ENCODE results near the gene SPEG.

DNA sequence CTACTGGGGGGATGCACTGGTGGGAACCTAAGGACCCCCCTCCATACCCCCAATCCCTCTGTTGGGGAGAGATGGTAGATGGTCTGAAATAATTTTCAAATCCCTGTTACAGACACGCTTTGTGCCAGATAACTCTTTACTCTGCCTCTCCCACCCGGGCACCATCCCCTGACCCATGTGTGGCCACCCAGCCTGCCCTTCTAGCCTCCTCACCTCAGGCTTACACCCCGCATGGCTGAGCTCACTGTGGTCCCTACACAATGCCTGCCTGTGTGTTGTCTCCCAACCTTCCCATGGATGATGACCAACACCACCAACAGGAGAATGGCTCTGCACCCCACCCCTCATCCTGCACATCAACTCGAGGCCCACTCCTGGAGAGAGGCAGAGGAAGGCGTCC is 15.0 kb downstream of the SPEG start:
- TF ChIP-seq, protein P1, sequence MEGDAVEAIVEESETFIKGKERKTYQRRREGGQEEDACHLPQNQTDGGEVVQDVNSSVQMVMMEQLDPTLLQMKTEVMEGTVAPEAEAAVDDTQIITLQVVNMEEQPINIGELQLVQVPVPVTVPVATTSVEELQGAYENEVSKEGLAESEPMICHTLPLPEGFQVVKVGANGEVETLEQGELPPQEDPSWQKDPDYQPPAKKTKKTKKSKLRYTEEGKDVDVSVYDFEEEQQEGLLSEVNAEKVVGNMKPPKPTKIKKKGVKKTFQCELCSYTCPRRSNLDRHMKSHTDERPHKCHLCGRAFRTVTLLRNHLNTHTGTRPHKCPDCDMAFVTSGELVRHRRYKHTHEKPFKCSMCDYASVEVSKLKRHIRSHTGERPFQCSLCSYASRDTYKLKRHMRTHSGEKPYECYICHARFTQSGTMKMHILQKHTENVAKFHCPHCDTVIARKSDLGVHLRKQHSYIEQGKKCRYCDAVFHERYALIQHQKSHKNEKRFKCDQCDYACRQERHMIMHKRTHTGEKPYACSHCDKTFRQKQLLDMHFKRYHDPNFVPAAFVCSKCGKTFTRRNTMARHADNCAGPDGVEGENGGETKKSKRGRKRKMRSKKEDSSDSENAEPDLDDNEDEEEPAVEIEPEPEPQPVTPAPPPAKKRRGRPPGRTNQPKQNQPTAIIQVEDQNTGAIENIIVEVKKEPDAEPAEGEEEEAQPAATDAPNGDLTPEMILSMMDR (IDR thresholded peaks at IDR 0.05): no peak
- TF ChIP-seq POLR2A (IDR thresholded peaks at IDR 0.05): no peak

Measured in body of pancreas (tissue), 4 donors.